Activated CD8-positive, alpha-beta T cell treated with anti-CD3 and anti-CD28 coated beads, Interleukin-2, amount 10 ng/mL, durations not matched to agents 7 days and 5 days (primary cell): ENCODE measurements around the gene GP1BB. TPM values are rescaled to one million over a fixed set of nuclear protein-coding genes. Genes with fewer than 3 reads are reported as not detected.
A peak's percentile ranks its signal among the peaks of the same experiment; 100 is the strongest.

Experiments used
- ATAC-seq: fragments of 150-1000 bp; cut with Tn5 transposase; one replicate; pipeline ENCODE4 v1.10.0; 2021; ENCODE audit warnings: moderate library complexity
- CTCF ChIA-PET: fragments of 350-600 bp; sonication (Branson Sonifier 250); formaldehyde crosslinking; loops from one replicate; lab custom pipeline; 2021; ENCODE audit warnings: antibody characterized with exemption; lab: Charles Lee
- POLR2A ChIA-PET: fragments of 350-600 bp; sonication (Branson Sonifier 250); formaldehyde crosslinking; loops from one replicate; lab custom pipeline; 2021; ENCODE audit warnings: antibody characterized with exemption; lab: Charles Lee
- DNase-seq: peaks from one replicate; pipeline ENCODE4 v3.0.0-alpha.2; 2020
- H3K27ac Mint-ChIP-seq: one replicate; pipeline ENCODE4 v1.8.0; 2021; ENCODE audit warnings: mild to moderate bottlenecking, mixed read lengths
- H3K27me3 Mint-ChIP-seq: one replicate; pipeline ENCODE4 v1.8.0; 2021; ENCODE audit warnings: low read depth, mixed read lengths
- H3K36me3 Mint-ChIP-seq: one replicate; pipeline ENCODE4 v1.8.0; 2021; ENCODE audit warnings: low read depth, mixed read lengths
- H3K4me1 Mint-ChIP-seq: one replicate; pipeline ENCODE4 v1.8.0; 2021; ENCODE audit warnings: low read depth, mixed read lengths
- H3K4me3 Mint-ChIP-seq: one replicate; pipeline ENCODE4 v1.8.0; 2021; ENCODE audit warnings: mild to moderate bottlenecking, mixed read lengths
- H3K9me3 Mint-ChIP-seq: one replicate; pipeline ENCODE4 v1.8.0; 2022; ENCODE audit warnings: mixed read lengths; ENCODE audit not compliant: insufficient read depth
- total RNA-seq, 2 experiments: library from RNA; stranded (reverse); gene quantifications; one replicate each; pipeline ENCODE4 v1.2.3, GENCODE V29; 2021

The GP1BB gene
- total RNA-seq, 2 experiments from 2014 or later, result not detected

DNA sequence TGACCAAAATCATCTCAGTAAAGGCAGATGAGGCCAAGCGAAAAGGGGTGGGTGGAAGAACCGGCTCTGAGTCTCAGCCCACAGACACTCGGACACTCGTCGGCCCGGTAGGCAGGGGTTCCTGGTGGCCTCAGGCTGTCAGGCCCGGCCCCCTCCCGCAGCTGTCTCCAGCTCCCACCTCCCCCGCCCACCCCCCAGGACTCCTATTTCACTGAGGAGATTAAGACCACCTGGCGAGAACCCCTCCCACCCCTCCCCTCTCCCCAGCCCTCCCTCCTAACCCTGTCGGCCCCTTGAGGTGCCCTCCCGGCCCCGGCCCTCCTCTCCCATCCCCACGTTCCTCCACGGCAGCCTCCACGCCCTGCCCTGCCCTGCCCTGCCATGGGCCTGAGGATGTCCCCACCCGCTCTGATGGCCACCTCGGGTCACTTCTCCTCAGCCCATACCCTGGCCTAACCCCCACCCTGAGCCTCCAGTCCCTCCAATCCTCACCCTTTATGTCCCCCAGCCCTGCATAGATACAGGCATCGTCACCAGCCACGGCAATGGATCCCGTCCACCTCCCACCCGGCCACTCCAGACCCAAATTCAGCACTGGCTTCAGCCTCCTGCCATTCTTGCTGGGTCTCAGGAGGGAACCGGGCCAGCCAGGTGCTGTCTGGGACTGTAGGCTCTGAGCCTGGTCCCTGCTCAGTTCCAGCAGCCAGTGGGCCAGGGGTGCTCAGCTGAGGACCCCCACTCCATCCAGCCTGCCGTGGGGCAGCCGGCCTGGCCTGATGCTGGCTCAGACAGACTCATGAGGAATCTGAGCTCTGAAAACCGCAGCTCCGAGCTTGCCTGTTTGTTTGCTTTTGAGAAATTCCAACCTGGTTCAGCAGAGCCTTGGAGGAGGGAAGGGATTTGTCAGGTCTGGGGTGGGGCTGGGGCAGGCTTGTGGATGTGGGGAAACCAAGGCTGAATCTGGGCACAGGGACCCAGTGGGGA, 27.5 kb downstream of the GP1BB start:
- H3K4me3 Mint-ChIP-seq, result no peak overlapping the region
- peaks cover 2% of the 10 kb centered on the region for H3K4me1 Mint-ChIP-seq
- H3K9me3 Mint-ChIP-seq, result no peaks in the 10 kb centered on the region
- ATAC-seq (no peak), DNase-seq (no peak)
- CTCF ChIA-PET, result no interaction called here
- peaks cover 24% of the 10 kb centered on the region for H3K27me3 Mint-ChIP-seq
- no peaks in the 10 kb centered on the region for H3K36me3 Mint-ChIP-seq
- POLR2A ChIA-PET, result no interaction called here
- no peak overlapping the region for H3K27ac Mint-ChIP-seq

DNA sequence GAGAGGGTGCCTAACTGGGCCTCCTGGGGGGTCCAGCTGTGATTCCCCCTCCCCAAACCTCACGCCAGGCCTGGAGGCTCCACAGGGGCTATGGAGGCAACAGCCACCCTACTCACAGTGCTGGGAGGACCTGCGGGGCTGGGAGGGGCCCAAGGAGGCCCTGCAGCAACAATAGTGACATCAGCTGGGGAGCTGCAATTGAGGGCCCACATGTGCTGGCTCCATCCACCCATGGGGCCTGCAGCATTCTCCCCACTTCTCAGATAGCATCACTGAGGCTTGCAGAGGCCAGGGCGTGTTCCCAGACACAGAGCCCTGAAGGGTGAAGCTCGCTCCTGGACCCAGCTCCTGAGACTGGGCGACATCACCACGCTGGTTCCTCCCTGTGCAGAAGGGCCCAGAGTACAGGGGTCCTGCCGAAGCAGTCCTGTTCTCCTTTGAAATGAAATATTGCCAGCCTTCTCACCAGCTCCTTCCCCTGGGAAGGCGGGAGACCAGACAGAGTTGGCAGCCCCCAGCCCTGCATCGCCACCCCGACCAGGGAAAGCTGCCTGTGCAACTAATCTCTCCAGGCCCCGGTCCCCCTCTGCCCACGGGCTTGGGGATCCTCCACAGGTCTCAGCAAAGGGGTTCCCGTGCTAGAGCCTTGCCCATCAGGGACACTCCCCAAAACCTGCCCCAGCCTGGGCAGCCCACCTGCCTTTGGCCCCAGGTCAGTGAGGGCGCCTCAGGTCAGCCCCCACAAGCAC, 28.3 kb downstream of the GP1BB start:
- Mint-ChIP-seq H3K36me3 (no peaks in the 10 kb centered on the region), H3K27me3 (peaks cover 33% of the 10 kb centered on the region), H3K4me1 (peaks cover 7% of the 10 kb centered on the region), H3K27ac (no peak overlapping the region), H3K4me3 (no peak overlapping the region), H3K9me3 (no peaks in the 10 kb centered on the region)
- ATAC-seq, result no peak
- ChIA-PET CTCF (no interaction called here), POLR2A (no interaction called here)
- no peak for DNase-seq

DNA sequence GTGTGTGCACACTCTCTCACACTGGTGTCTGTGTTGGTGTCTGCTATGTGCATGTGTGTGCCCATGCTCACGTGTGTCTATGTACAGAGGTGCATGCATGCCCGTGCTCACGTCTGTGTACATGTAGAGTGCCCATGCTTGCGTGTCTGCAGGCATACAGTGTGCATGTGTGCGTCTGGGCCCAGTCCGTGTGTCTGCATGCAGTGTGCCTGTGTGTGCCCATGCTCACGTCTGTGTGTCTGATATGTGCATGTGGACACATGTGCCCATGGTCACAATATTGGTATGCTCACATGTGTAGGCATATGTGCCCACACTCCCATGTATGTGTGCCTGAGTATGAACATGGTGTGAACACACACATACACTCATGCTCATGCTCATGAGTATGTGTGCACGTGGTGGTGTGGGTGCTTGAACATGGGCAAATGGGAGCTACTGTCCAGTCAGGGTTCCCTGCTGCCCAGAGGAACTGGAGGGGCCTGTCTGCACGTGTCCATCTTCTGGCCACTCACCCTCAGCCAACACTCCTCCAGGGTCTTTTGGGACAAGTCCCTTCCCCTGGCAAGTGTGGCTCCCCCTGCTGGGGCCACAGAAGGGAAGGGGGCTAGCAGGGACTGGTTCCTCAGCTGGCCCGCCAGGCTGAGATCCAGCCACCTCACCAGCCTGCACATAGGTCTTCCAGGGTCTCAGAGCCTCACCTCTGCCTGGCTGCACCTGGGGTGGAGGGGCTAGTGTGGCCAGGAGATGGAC, 29.9 kb downstream of the GP1BB start:
- H3K4me1 Mint-ChIP-seq, result peaks cover 14% of the 10 kb centered on the region
- ChIA-PET CTCF (interaction anchor here (2.7 kb wide), 1 partner anchor 23 kb away, joined by 9 read pairs; no protein-coding TSS in a partner anchor), POLR2A (interaction anchor here (0.5 to 0.9 kb wide), 2 partner anchors 12 to 408 kb away, joined by 4 read pairs; no protein-coding TSS in a partner anchor)
- DNase-seq (no peak), ATAC-seq (no peak)
- no peak overlapping the region for H3K4me3 Mint-ChIP-seq
- no peaks in the 10 kb centered on the region for H3K9me3 Mint-ChIP-seq
- H3K27ac Mint-ChIP-seq, result no peak overlapping the region
- H3K36me3 Mint-ChIP-seq, result no peaks in the 10 kb centered on the region
- H3K27me3 Mint-ChIP-seq, result peaks cover 45% of the 10 kb centered on the region

DNA sequence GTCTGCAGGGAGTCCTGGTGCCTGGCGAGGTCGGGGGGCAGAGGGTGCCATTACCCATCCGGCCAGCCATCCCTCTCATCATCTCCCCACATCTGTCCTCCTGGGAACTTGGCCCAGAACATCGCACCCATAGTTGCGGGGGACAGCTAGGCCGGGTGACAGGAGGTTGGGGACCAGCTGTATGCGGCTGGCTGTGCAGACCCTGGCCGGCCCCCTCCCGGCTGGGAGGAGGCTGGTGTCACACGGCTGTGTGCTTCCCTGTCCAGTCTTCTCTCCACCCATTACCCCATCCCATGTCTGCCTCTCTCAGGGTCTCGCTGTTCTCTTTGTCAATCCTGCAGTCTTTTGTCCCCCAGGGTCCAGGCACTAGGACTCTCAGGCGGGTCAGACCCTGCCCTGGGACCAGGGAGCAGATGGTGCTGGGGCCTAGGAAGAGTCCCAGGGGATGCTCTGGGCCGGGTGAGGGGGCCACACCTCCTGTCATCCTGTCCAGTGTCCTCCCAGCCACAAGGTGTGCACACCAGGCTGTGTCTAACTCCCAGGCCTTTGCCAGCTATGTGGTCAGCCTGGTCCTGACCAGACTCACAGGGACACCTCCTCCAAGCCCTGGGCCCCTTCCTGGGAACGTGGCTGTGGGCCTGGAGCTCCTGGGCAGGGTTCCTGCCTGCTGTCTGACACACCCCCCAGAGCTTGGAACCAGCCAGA, 30.8 kb downstream of the GP1BB start:
- CTCF ChIA-PET, result interaction anchor here (2.7 kb wide), 1 partner anchor 24 kb away, joined by 9 read pairs; no protein-coding TSS in a partner anchor
- no peak overlapping the region for H3K4me3 Mint-ChIP-seq
- H3K9me3 Mint-ChIP-seq, result no peaks in the 10 kb centered on the region
- POLR2A ChIA-PET, result no interaction called here
- H3K27me3 Mint-ChIP-seq, result peaks cover 50% of the 10 kb centered on the region
- H3K27ac Mint-ChIP-seq, result no peak overlapping the region
- no peaks in the 10 kb centered on the region for H3K36me3 Mint-ChIP-seq
- DNase-seq (no peak), ATAC-seq (no peak)
- peaks cover 14% of the 10 kb centered on the region for H3K4me1 Mint-ChIP-seq

DNA sequence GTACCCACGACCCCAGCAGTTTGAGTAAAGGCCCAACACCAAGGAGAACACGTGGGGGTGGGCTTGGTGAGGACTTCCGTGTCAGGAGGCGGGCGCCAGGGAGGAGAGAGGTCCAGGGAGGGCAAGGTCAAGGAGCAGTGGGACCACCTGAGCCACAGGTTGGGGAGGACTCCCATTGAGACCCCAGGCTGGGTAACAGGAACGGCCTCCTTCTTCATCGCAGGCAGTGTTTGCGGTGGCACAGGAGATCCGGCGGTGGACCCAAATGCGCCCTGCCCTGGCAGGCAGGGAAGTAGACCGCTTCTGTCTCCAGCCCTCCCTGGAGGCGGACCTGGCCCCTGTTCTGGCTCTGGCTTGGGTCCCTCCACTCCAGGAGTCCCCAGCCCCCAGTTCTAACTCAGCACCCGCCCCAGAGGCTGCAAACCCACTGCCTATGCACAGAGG, 31.4 kb downstream of the GP1BB start:
- H3K4me1 Mint-ChIP-seq, result peaks cover 18% of the 10 kb centered on the region
- H3K27ac Mint-ChIP-seq, result no peak overlapping the region
- DNase-seq (no peak), ATAC-seq (no peak)
- POLR2A ChIA-PET, result no interaction called here
- no peaks in the 10 kb centered on the region for H3K9me3 Mint-ChIP-seq
- peaks cover 54% of the 10 kb centered on the region for H3K27me3 Mint-ChIP-seq
- no peak overlapping the region for H3K4me3 Mint-ChIP-seq
- CTCF ChIA-PET, result interaction anchor here (2.7 kb wide), 1 partner anchor 24 kb away, joined by 9 read pairs; no protein-coding TSS in a partner anchor
- H3K36me3 Mint-ChIP-seq, result no peaks in the 10 kb centered on the region

DNA sequence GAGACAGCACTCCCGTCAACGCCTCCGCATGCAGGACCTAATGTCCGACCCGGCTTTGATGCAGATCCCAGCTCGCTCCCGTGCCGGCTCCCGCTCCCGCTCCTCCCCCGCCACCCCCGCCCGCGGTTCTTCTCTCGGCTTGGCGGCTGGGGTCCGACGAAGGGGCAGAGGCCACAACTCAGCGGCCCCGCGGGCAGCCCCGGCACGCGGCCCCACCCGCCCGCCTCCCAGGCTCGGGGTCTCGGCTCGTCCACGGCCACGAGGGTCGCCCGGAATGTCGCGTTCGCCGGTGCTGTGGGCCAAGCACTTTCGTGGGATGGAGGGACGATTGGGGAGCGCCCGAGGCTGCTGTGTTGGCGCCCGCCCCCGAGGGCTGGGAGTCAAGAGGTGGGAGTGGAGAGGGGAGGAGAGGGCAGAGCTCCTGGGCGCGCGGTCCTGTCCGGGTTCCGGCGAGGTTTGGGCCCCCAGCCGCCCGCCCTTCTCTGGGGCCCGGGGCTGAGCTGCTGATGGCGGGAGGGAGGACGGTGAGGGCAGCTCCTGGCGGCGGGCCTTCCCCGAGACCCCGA, 31.9 kb downstream of the GP1BB start:
- Mint-ChIP-seq H3K27ac (no peak overlapping the region), H3K9me3 (no peaks in the 10 kb centered on the region), H3K4me1 (peaks cover 23% of the 10 kb centered on the region), H3K36me3 (peaks cover 1% of the 10 kb centered on the region), H3K4me3 (no peak overlapping the region), H3K27me3 (peaks cover 59% of the 10 kb centered on the region)
- ATAC-seq (no peak), DNase-seq (no peak)
- ChIA-PET POLR2A (no interaction called here), CTCF (interaction anchor here (1.3 to 2.9 kb wide), 2 partner anchors 25 to 77 kb away, joined by 3 to 11 read pairs; no protein-coding TSS in a partner anchor)

DNA sequence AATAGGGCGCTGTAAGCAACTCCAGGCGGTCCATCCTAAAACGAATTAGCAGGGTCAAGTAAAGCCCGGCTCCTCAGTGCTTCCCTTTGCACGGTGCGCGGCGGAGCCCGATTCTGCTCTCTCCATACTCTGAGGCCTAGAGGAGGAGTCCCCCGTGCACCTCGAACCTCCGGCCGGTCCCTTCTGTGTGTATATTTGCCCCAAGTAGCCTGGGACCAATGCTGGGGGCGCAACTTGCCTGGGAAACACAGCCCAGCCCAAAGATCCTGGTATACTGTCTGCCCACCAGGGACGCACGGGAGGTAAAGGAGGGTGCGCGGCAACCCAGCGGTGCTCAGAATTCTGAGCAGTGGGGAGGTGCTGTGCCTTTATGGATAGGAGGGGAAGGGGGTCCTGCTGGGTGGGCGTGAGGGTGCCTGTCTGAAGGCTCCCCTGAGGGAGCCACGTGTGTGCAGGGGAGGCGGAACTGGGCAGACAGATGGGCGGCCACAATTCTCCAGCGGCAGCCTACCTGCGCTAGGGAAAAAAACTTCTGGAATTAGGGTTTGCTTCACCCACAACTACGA, 32.5 kb downstream of the GP1BB start:
- POLR2A ChIA-PET, result no interaction called here
- no peak for ATAC-seq
- Mint-ChIP-seq H3K9me3 (no peaks in the 10 kb centered on the region), H3K4me1 (peaks cover 24% of the 10 kb centered on the region), H3K36me3 (peaks cover 2% of the 10 kb centered on the region), H3K27me3 (peaks cover 61% of the 10 kb centered on the region), H3K27ac (no peak overlapping the region), H3K4me3 (no peak overlapping the region)
- CTCF ChIA-PET, result interaction anchor here (0.7 to 2.9 kb wide), 11 partner anchors 9 to 192 kb away, joined by 3 to 20 read pairs (median 4); partner anchors contain the start of gene GP1BB
- no peak for DNase-seq

DNA sequence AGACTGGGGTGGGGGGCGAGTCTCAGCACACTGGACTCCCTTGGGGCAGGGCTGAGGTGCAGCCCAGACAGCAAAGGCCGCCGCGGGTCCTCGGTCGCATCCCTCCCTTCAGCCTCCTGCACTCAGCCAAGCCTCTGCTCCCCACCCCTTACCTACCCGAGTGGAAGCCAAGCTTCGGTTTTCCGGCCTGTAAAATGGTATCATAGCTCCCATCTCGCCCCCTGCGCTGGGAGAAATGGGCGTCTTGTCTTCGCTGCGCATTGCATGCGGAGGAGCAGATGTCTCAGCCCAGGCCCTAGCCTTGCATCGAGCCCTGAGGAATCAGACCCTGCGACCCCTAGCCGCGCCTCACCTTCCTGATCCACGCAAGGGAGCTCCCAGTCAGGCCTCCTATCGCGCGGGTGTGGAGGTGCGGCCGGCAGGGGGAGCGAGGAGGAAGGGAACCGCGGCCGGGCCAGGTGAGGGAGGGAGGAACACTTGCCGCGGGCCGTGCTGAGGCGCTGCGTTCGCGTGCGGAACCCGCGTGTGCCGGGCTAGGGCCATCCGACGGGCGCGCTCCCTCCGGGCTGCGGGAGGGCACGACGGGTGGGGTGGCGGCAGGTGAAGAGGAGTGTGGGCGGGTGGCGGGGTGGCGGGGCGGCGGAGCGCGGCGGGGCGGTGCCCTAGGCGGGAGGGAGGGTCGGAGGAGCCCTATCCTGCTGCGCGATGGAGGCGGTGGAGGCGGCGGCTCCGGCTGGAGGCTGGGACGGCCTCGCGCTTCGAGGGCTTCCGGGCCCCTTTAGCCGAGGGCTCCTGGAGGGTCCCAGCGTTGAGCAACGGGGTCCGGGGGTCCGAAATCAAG, 33.2 kb downstream of the GP1BB start:
- ATAC-seq, result peak; percentile 69
- H3K36me3 Mint-ChIP-seq, result peaks cover 2% of the 10 kb centered on the region
- H3K4me3 Mint-ChIP-seq, result no peak overlapping the region
- POLR2A ChIA-PET, result no interaction called here
- H3K27me3 Mint-ChIP-seq, result peaks cover 62% of the 10 kb centered on the region
- no peaks in the 10 kb centered on the region for H3K9me3 Mint-ChIP-seq
- DNase-seq, result peak; percentile 77
- no peak overlapping the region for H3K27ac Mint-ChIP-seq
- peaks cover 24% of the 10 kb centered on the region for H3K4me1 Mint-ChIP-seq
- CTCF ChIA-PET, result interaction anchor here (0.7 to 2.9 kb wide), 11 partner anchors 9 to 191 kb away, joined by 3 to 20 read pairs (median 4); partner anchors contain the start of gene GP1BB

DNA sequence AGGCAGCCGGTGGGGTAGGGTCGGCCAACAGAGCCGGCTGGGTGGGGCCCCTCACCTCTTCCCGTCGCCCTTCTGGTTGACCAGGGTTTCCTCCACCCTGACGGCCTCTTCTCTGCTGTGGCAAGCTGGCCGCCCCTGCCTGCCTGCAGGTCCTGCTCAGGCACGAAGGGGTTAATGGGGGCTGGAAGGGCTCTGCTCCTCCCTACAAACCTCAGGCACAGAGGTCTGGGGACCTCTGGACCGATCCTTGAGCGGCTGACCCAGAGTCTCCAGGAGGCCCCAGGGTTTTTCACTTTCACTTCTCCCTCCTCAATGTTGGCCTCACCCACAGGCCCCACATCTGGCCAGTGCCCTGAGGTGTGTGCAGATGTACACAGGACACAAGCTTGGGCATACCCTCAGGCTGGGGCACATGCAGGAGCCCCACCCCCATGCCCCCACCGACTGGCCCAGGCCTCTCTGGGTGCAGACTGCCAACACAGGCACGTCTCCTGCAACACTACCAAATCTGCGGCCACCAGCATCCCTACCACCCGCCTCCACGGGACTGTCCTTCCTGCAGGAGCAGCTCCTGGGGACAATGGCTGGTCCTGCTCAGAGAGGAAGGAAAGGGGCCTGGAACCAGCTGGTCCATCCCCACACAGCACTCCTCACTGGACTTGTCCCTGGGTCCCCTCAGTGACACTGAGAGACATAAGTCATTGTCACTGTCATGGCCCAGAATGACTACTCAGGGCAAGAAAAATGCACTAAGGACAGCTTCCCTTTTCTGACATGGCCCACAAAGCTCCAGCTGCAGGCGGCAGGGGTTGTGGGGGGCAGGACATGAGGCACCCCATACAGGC, 34.0 kb downstream of the GP1BB start:
- Mint-ChIP-seq H3K9me3 (no peaks in the 10 kb centered on the region), H3K27me3 (peaks cover 70% of the 10 kb centered on the region), H3K4me1 (peaks cover 24% of the 10 kb centered on the region), H3K27ac (no peak overlapping the region), H3K36me3 (peaks cover 2% of the 10 kb centered on the region), H3K4me3 (peak overlapping the region; percentile 52)
- DNase-seq (no peak), ATAC-seq (no peak)
- ChIA-PET POLR2A (no interaction called here), CTCF (interaction anchor here (1.1 to 2.9 kb wide), 4 partner anchors 9 to 190 kb away, joined by 4 to 20 read pairs (median 8); no protein-coding TSS in a partner anchor)
